ENCODE data around the gene DDX3X. TPM values are rescaled to one million over a fixed set of nuclear protein-coding genes. Genes with fewer than 3 reads are reported as not detected.

DDX3X gene
- total RNA-seq, 2 experiments from 2014 or later: 75.1 to 85.0 TPM

- no TSS peak for BruUV-seq (replicated peaks)
- no peaks in the 10 kb centered on the region for H3K4me1 ChIP-seq (ENCODE audit: insufficient read depth, low read length, poor library complexity, severe bottlenecking)
- ChIA-PET CTCF (ENCODE audit: unreplicated experiment) (no interaction called here), POLR2A (no interaction called here)
- H4K20me1 ChIP-seq (ENCODE audit: insufficient read depth, low read length): no peaks in the 10 kb centered on the region
- H3K9me3 ChIP-seq (ENCODE audit: low read length): no peaks in the 10 kb centered on the region
- no peak overlapping the region for H3K27ac ChIP-seq (ENCODE audit: low read depth, low read length, poor library complexity, severe bottlenecking)
- H3K9me2 ChIP-seq (ENCODE audit: insufficient read depth, low read length): no peaks in the 10 kb centered on the region
- no peaks in the 10 kb centered on the region for H3K36me3 ChIP-seq (ENCODE audit: insufficient read depth, low read length)
- H3K4me2 ChIP-seq (ENCODE audit: low read length): no peak overlapping the region
- no peak for DNase-seq (ENCODE audit: low spot score)
- no peaks in the 10 kb centered on the region for H3K79me2 ChIP-seq (ENCODE audit: insufficient read depth, low read depth, low read length)
- no peak for TF ChIP-seq EZH2phosphoT487 (IDR thresholded peaks at IDR 0.05; ENCODE audit: borderline replicate concordance, low read depth, low read length)
- no peak for TF ChIP-seq CTCF (conservative IDR thresholded peaks at IDR 0.05; ENCODE audit: low read length)
- no peak overlapping the region for H3K4me3 ChIP-seq (ENCODE audit: low read depth, low read length, poor library complexity, severe bottlenecking)
- intact Hi-C loops (cut with micrococcal nuclease; ENCODE audit: unreplicated experiment): no loop called here
- H2AFZ ChIP-seq (ENCODE audit: low read length): no peak overlapping the region
Measured at GRCh38 chrX:41391606-41392005, 57.6 kb downstream of the DDX3X start.

- H4K20me1 ChIP-seq (ENCODE audit: insufficient read depth, low read length): no peaks in the 10 kb centered on the region
- POLR2A ChIA-PET: no interaction called here
- H2AFZ ChIP-seq (ENCODE audit: low read length): no peak overlapping the region
- H3K4me1 ChIP-seq (ENCODE audit: insufficient read depth, low read length, poor library complexity, severe bottlenecking): no peaks in the 10 kb centered on the region
- H3K4me2 ChIP-seq (ENCODE audit: low read length): no peak overlapping the region
- BruUV-seq (replicated peaks): no TSS peak
- no peak for DNase-seq (ENCODE audit: low spot score)
- no peaks in the 10 kb centered on the region for H3K9me2 ChIP-seq (ENCODE audit: insufficient read depth, low read length)
- no peak overlapping the region for H3K27ac ChIP-seq (ENCODE audit: low read depth, low read length, poor library complexity, severe bottlenecking)
- TF ChIP-seq EZH2phosphoT487 (IDR thresholded peaks at IDR 0.05; ENCODE audit: borderline replicate concordance, low read depth, low read length): no peak
- no peak for TF ChIP-seq CTCF (conservative IDR thresholded peaks at IDR 0.05; ENCODE audit: low read length)
- no peaks in the 10 kb centered on the region for H3K9me3 ChIP-seq (ENCODE audit: low read length)
- intact Hi-C loops (cut with micrococcal nuclease; ENCODE audit: unreplicated experiment): no loop called here
- no peak overlapping the region for H3K4me3 ChIP-seq (ENCODE audit: low read depth, low read length, poor library complexity, severe bottlenecking)
- CTCF ChIA-PET (ENCODE audit: unreplicated experiment): no interaction called here
- H3K79me2 ChIP-seq (ENCODE audit: insufficient read depth, low read depth, low read length): no peaks in the 10 kb centered on the region
- H3K36me3 ChIP-seq (ENCODE audit: insufficient read depth, low read length): no peaks in the 10 kb centered on the region
Measured at GRCh38 chrX:41394293-41394692, 60.3 kb downstream of the DDX3X start.

- CTCF ChIA-PET (ENCODE audit: unreplicated experiment): no interaction called here
- no TSS peak for BruUV-seq (replicated peaks)
- Histone ChIP-seq H3K4me1 (ENCODE audit: insufficient read depth, low read length, poor library complexity, severe bottlenecking) (no peaks in the 10 kb centered on the region), H4K20me1 (ENCODE audit: insufficient read depth, low read length) (no peaks in the 10 kb centered on the region), H3K36me3 (ENCODE audit: insufficient read depth, low read length) (no peaks in the 10 kb centered on the region), H3K27ac (ENCODE audit: low read depth, low read length, poor library complexity, severe bottlenecking) (no peak overlapping the region), H2AFZ (ENCODE audit: low read length) (no peak overlapping the region), H3K9me2 (ENCODE audit: insufficient read depth, low read length) (no peaks in the 10 kb centered on the region), H3K4me3 (ENCODE audit: low read depth, low read length, poor library complexity, severe bottlenecking) (no peak overlapping the region), H3K9me3 (ENCODE audit: low read length) (no peaks in the 10 kb centered on the region), H3K79me2 (ENCODE audit: insufficient read depth, low read depth, low read length) (no peaks in the 10 kb centered on the region), H3K4me2 (ENCODE audit: low read length) (no peak overlapping the region)
- no peak for DNase-seq (ENCODE audit: low spot score)
- intact Hi-C loops (cut with micrococcal nuclease; ENCODE audit: unreplicated experiment): no loop called here
- TF ChIP-seq EZH2phosphoT487 (IDR thresholded peaks at IDR 0.05; ENCODE audit: borderline replicate concordance, low read depth, low read length): no peak
- no peak for TF ChIP-seq CTCF (conservative IDR thresholded peaks at IDR 0.05; ENCODE audit: low read length)
- POLR2A ChIA-PET: interaction anchor here (0.6 kb wide), 1 partner anchor 285 kb away, joined by 3 read pairs; no protein-coding TSS in a partner anchor
Measured at GRCh38 chrX:41397219-41397618, 63.3 kb downstream of the DDX3X start.

Measured in OCI-LY7 (cell line).